ENCODE data around the gene CPEB3. TPM values are rescaled to one million over a fixed set of nuclear protein-coding genes. Genes with fewer than 3 reads are reported as not detected.
"Not testable (repeated sequence)": the region's sequence is repeated elsewhere in the genome, so short reads cannot be mapped to it uniquely, and the experiment has no call there.

Gene CPEB3
- total RNA-seq, 1 donor from 2014 or later, result 1.6 TPM

GRCh38 chr10:92042541-92042940 is 248.3 kb downstream of the CPEB3 start:
- H3K4me1 Mint-ChIP-seq, result peaks cover 7% of the 10 kb centered on the region
- no peaks in the 10 kb centered on the region for H3K27me3 Mint-ChIP-seq (ENCODE audit: low read depth)
- TF ChIP-seq CTCF (conservative IDR thresholded peaks at IDR 0.05), result no peak
- DNase-seq (ENCODE audit: low read depth, low spot score), result no peak
- no peak overlapping the region for H3K27ac Mint-ChIP-seq (ENCODE audit: unreplicated experiment)
- H3K4me3 Mint-ChIP-seq, result no peak overlapping the region
- peaks cover 7% of the 10 kb centered on the region for H3K36me3 Mint-ChIP-seq (ENCODE audit: low read depth)
- no peaks in the 10 kb centered on the region for H3K9me3 Mint-ChIP-seq

- Mint-ChIP-seq H3K27me3 (ENCODE audit: low read depth) (no peaks in the 10 kb centered on the region), H3K4me3 (no peak overlapping the region), H3K36me3 (ENCODE audit: low read depth) (peaks cover 24% of the 10 kb centered on the region), H3K9me3 (no peaks in the 10 kb centered on the region), H3K4me1 (peaks cover 7% of the 10 kb centered on the region), H3K27ac (ENCODE audit: unreplicated experiment) (no peak overlapping the region)
- no peak for TF ChIP-seq CTCF (conservative IDR thresholded peaks at IDR 0.05)
- no peak for DNase-seq (ENCODE audit: low read depth, low spot score)
Observed at GRCh38 chr10:92038949-92039348, 251.9 kb downstream of the CPEB3 start.

GRCh38 chr10:92033070-92033469 is 257.8 kb downstream of the CPEB3 start:
- H3K27ac Mint-ChIP-seq (ENCODE audit: unreplicated experiment); H3K9me3 Mint-ChIP-seq; H3K27me3 Mint-ChIP-seq (ENCODE audit: low read depth); H3K4me3 Mint-ChIP-seq; H3K4me1 Mint-ChIP-seq; DNase-seq (ENCODE audit: low read depth, low spot score): not testable (repeated sequence)
- H3K36me3 Mint-ChIP-seq (ENCODE audit: low read depth), result peaks cover 38% of the 10 kb centered on the region

GRCh38 chr10:92031580-92031979 is 259.3 kb downstream of the CPEB3 start:
- no peak overlapping the region for H3K27ac Mint-ChIP-seq (ENCODE audit: unreplicated experiment)
- no peaks in the 10 kb centered on the region for H3K27me3 Mint-ChIP-seq (ENCODE audit: low read depth)
- no peaks in the 10 kb centered on the region for H3K4me1 Mint-ChIP-seq
- peaks cover 34% of the 10 kb centered on the region for H3K36me3 Mint-ChIP-seq (ENCODE audit: low read depth)
- H3K9me3 Mint-ChIP-seq, result no peaks in the 10 kb centered on the region
- no peak for TF ChIP-seq CTCF (conservative IDR thresholded peaks at IDR 0.05)
- H3K4me3 Mint-ChIP-seq, result no peak overlapping the region
- no peak for DNase-seq (ENCODE audit: low read depth, low spot score)

GRCh38 chr10:92027141-92027540 is 263.7 kb downstream of the CPEB3 start:
- no peak for DNase-seq (ENCODE audit: low read depth, low spot score)
- no peaks in the 10 kb centered on the region for H3K27me3 Mint-ChIP-seq (ENCODE audit: low read depth)
- no peak overlapping the region for H3K4me3 Mint-ChIP-seq
- peaks cover 14% of the 10 kb centered on the region for H3K36me3 Mint-ChIP-seq (ENCODE audit: low read depth)
- no peak overlapping the region for H3K27ac Mint-ChIP-seq (ENCODE audit: unreplicated experiment)
- TF ChIP-seq CTCF (conservative IDR thresholded peaks at IDR 0.05), result no peak
- H3K9me3 Mint-ChIP-seq, result no peaks in the 10 kb centered on the region
- H3K4me1 Mint-ChIP-seq, result no peaks in the 10 kb centered on the region

GRCh38 chr10:92025340-92025739 is 265.5 kb downstream of the CPEB3 start:
- H3K4me3 Mint-ChIP-seq, result not testable (repeated sequence)

GRCh38 chr10:92024700-92025099 is 266.2 kb downstream of the CPEB3 start:
- DNase-seq (ENCODE audit: low read depth, low spot score), result no peak
- no peaks in the 10 kb centered on the region for H3K27me3 Mint-ChIP-seq (ENCODE audit: low read depth)
- no peaks in the 10 kb centered on the region for H3K4me1 Mint-ChIP-seq
- no peak overlapping the region for H3K27ac Mint-ChIP-seq (ENCODE audit: unreplicated experiment)
- H3K4me3 Mint-ChIP-seq, result no peak overlapping the region
- H3K36me3 Mint-ChIP-seq (ENCODE audit: low read depth), result peaks cover 13% of the 10 kb centered on the region
- TF ChIP-seq CTCF (conservative IDR thresholded peaks at IDR 0.05), result no peak
- no peaks in the 10 kb centered on the region for H3K9me3 Mint-ChIP-seq

More at GRCh38 chr10:92025340-92025739, 265.5 kb downstream of the CPEB3 start:
- not testable (repeated sequence) for H3K9me3 Mint-ChIP-seq; H3K4me1 Mint-ChIP-seq; H3K27ac Mint-ChIP-seq (ENCODE audit: unreplicated experiment); DNase-seq (ENCODE audit: low read depth, low spot score); H3K27me3 Mint-ChIP-seq (ENCODE audit: low read depth); H3K36me3 Mint-ChIP-seq (ENCODE audit: low read depth)

Measured in neural crest cell (in vitro differentiated cells).